Effector memory CD4-positive, alpha-beta T cell (primary cell): ENCODE results near the gene SCAMP2.
"Not testable (repeated sequence)": the region's sequence is repeated elsewhere in the genome, so short reads cannot be mapped to it uniquely, and the experiment has no call there.

Experiments
- DNase-seq, 3 donors: peaks; one replicate each; pipeline ENCODE4 v3.0.0-alpha.2; 2020
- H3K27ac ChIP-seq: 2 replicates; pipeline ENCODE4 v1.7.0; 2013; ENCODE audit warnings: mild to moderate bottlenecking, low read length, moderate library complexity; ENCODE audit not compliant: insufficient read depth, poor library complexity, severe bottlenecking
- H3K27me3 ChIP-seq: replicated peaks from 2 replicates; pipeline ENCODE4 v1.7.0; 2013; ENCODE audit warnings: mild to moderate bottlenecking, low read length; ENCODE audit not compliant: insufficient read depth, control insufficient read depth, poor library complexity, severe bottlenecking
- H3K36me3 ChIP-seq: 2 replicates; pipeline ENCODE4 v1.7.0; 2013; ENCODE audit warnings: mild to moderate bottlenecking, low read length, moderate library complexity; ENCODE audit not compliant: control insufficient read depth, insufficient read depth
- H3K4me1 ChIP-seq: 2 replicates; pipeline ENCODE4 v1.7.0; 2013; ENCODE audit warnings: low read length, mild to moderate bottlenecking; ENCODE audit not compliant: control insufficient read depth, insufficient read depth, poor library complexity, severe bottlenecking
- H3K4me3 ChIP-seq: 2 replicates; pipeline ENCODE4 v1.7.0; 2013; ENCODE audit warnings: low read length, low read depth, mild to moderate bottlenecking; ENCODE audit not compliant: insufficient read depth, poor library complexity, severe bottlenecking
- H3K9me3 ChIP-seq: 2 replicates; pipeline ENCODE4 v1.7.0; 2013; ENCODE audit warnings: mild to moderate bottlenecking, low read length, moderate library complexity; ENCODE audit not compliant: control insufficient read depth

The SCAMP2 gene

DNA sequence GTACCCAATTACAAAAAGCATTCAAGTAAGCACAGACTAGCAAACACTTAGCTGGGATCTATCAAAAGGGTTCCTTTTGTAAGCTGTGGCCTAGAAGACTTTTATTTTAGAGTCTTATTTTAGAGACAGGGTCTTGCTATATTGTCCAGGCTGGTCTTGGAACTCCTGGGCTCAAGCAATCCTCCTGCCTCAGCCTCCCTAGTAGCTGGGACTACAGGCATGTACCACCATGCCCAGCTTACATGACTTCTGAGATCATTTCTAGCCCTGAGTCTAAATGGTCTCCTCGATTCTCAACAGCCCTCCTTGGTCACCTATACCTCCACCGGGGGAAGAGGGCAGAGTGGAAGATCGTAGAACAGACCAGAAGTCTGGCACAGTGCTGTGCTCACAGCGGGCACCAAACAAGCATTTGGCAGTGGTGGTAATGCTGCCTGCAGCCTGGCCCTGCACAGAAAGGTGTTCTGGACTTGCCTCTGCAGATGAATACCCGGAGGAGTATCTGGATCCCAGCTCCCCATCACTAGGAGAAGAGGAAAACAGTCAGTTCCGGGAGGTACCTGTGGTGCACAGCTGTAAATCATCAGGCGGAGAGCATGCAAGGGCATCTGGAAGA lies 31.1 kb upstream of the SCAMP2 start:
- no peaks in the 10 kb centered on the region for H3K27me3 ChIP-seq
- no peaks in the 10 kb centered on the region for H3K9me3 ChIP-seq
- DNase-seq, result no peak
- H3K4me3 ChIP-seq, result no peak overlapping the region
- peak overlapping the region; percentile 12 for H3K27ac ChIP-seq
- H3K36me3 ChIP-seq, result no peaks in the 10 kb centered on the region
- peaks cover 26% of the 10 kb centered on the region for H3K4me1 ChIP-seq

DNA sequence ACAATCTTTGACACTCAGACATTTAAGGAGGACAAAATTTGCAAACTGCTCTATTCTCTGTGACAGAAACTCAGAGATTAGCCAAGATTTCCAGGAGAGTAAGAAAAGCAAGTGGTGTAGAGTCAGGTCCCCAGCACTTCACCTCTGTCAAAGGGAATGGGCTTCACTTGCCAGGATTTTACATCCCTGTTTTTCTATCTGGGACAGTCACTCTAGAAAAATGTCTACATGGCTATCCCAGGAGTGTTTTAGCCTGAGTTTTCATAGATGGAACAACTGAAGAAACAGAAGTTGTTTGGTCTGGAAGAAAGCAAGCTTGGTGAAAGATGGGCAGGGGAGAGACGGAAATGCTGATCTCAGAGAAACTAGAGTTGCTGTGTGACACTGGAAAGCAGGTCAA lies 30.5 kb upstream of the SCAMP2 start:
- Histone ChIP-seq H3K36me3 (no peaks in the 10 kb centered on the region), H3K4me3 (no peak overlapping the region), H3K4me1 (peaks cover 26% of the 10 kb centered on the region), H3K27me3 (no peaks in the 10 kb centered on the region), H3K9me3 (no peaks in the 10 kb centered on the region), H3K27ac (no peak overlapping the region)
- DNase-seq, result no peak

- Histone ChIP-seq H3K27me3 (no peaks in the 10 kb centered on the region), H3K36me3 (no peaks in the 10 kb centered on the region), H3K4me3 (no peak overlapping the region), H3K4me1 (peaks cover 22% of the 10 kb centered on the region), H3K27ac (no peak overlapping the region), H3K9me3 (no peaks in the 10 kb centered on the region)
- DNase-seq, result no peak
Measured at GRCh38 chr15:74902295-74903075, 29.3 kb upstream of the SCAMP2 start.

DNA sequence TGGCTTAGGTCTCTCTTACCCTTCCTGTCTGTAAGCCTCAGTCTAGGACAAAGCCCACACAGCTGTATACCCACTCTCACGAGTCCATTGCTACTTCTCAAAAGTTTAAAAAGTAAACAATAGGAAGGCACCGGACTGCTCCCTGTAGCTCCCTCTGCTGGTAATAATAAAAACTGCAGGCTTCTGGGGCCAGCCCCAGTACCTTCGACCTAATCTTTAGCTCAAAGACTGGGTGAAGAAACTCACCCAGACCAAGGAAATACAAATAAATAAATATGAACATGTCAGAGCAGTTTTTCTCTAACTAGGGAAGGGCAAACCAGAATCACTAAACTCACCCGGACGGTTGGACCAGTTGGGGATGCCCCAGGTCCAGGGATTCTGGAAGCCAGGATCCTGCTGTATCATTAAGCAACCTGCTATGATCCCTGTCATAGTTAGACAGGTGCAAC lies 28.5 kb upstream of the SCAMP2 start:
- DNase-seq, result peak; percentile 22 to 46 (median 37)
- Histone ChIP-seq H3K4me1 (peaks cover 20% of the 10 kb centered on the region), H3K9me3 (no peaks in the 10 kb centered on the region), H3K27ac (peak overlapping the region; percentile 19), H3K27me3 (no peaks in the 10 kb centered on the region), H3K4me3 (no peak overlapping the region), H3K36me3 (peaks cover 6% of the 10 kb centered on the region)

DNA sequence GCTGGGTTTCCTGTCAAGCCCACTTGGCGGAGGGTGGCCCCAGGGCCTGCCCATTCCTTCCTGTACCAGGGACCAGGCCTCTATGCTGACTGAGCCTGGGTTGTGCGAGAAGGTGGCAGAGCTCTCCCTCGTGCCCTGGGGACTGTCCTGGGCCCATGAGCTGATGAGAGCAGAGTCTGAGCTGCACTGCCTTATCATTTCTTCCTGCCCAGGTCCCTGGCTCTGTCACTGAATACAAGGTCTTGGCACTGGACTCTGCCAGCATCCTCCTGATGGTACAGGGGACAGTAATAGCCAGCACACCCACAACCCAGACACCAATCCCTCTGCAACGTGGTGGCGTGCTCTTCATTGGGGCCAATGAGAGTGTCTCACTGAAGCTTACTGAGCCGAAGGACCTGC lies 24.1 kb upstream of the SCAMP2 start:
- no peak for DNase-seq
- Histone ChIP-seq H3K27me3 (no peaks in the 10 kb centered on the region), H3K9me3 (no peaks in the 10 kb centered on the region), H3K36me3 (peaks cover 9% of the 10 kb centered on the region), H3K4me1 (peaks cover 24% of the 10 kb centered on the region), H3K27ac (no peak overlapping the region), H3K4me3 (no peak overlapping the region)

- Histone ChIP-seq H3K4me1 (peaks cover 18% of the 10 kb centered on the region), H3K27me3 (no peaks in the 10 kb centered on the region), H3K36me3 (peaks cover 13% of the 10 kb centered on the region), H3K9me3 (no peaks in the 10 kb centered on the region), H3K27ac (no peak overlapping the region), H3K4me3 (no peak overlapping the region)
- DNase-seq, result no peak
Measured at GRCh38 chr15:74896316-74896715, 23.2 kb upstream of the SCAMP2 start.

- DNase-seq, result no peak
- Histone ChIP-seq H3K27ac (no peak overlapping the region), H3K36me3 (peaks cover 16% of the 10 kb centered on the region), H3K9me3 (no peaks in the 10 kb centered on the region), H3K4me3 (no peak overlapping the region), H3K4me1 (peaks cover 14% of the 10 kb centered on the region), H3K27me3 (no peaks in the 10 kb centered on the region)
Measured at GRCh38 chr15:74895830-74896229, 22.7 kb upstream of the SCAMP2 start.

DNA sequence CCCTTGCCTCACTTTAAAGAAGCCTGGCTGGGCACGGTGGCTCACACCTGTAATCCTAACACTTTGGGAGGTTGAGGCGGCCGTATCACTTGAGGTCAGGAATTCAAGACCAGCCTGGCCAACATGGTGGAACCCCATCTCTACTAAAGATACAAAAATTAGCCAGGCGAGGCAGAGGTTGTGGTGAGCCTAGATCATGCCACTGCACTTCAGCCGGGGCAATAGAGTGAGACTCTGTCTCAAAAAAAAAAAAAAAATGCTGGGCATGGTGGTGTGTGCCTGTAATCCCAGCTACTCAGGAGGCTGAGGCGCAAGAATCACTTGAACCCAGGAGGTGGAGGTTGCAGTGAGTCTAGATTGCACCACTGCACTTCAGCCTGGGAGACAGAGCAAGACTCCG lies 21.2 kb upstream of the SCAMP2 start:
- H3K9me3 ChIP-seq, DNase-seq, H3K27me3 ChIP-seq, H3K27ac ChIP-seq, H3K4me3 ChIP-seq: not testable (repeated sequence)
- Histone ChIP-seq H3K36me3 (peaks cover 16% of the 10 kb centered on the region), H3K4me1 (peaks cover 25% of the 10 kb centered on the region)

GRCh38 chr15:74893627-74894026 lies 20.5 kb upstream of the SCAMP2 start:
- H3K4me3 ChIP-seq, result no peak overlapping the region
- H3K27ac ChIP-seq, result peak overlapping the region; percentile 44
- H3K9me3 ChIP-seq, result no peaks in the 10 kb centered on the region
- peaks cover 16% of the 10 kb centered on the region for H3K36me3 ChIP-seq
- peak in 1 of 3 donors; percentile 20 for DNase-seq
- peaks cover 26% of the 10 kb centered on the region for H3K4me1 ChIP-seq
- no peaks in the 10 kb centered on the region for H3K27me3 ChIP-seq

DNA sequence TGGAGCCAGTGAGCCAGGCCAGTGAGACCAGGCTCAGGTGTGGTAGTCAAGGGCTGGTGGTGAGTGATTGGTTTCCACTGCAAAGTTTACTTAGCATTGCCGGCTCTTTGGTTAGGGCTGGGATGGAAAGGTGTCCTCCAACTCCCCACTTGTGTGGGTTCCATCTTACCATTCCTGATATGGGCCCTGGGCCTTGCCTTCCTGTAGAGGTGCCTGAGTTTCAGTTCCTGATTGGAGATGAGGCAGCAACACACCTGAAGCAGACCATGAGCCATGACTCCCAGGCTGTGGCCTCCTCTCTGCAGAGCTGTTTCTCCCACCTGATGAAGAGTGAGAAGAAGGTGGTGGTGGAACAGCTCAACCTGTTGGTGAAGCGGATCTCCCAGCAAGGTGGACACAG lies 19.8 kb upstream of the SCAMP2 start:
- Histone ChIP-seq H3K27ac (peak overlapping the region; percentile 44), H3K9me3 (no peaks in the 10 kb centered on the region), H3K4me3 (no peak overlapping the region), H3K4me1 (peaks cover 26% of the 10 kb centered on the region), H3K36me3 (peaks cover 16% of the 10 kb centered on the region), H3K27me3 (no peaks in the 10 kb centered on the region)
- no peak for DNase-seq
